CD8-positive, alpha-beta memory T cell (primary cell): ENCODE measurements around the gene GJC1. TPM values are rescaled to one million over a fixed set of nuclear protein-coding genes. Genes with fewer than 3 reads are reported as not detected.
A peak's percentile ranks its signal among the peaks of the same experiment; 100 is the strongest.

ENCODE experiments used
- CTCF ChIA-PET: fragments of 350-600 bp; sonication (Branson Sonifier 250); formaldehyde crosslinking; loops from one replicate; lab custom pipeline; 2021; ENCODE audit warnings: antibody characterized with exemption; lab: Charles Lee
- POLR2A ChIA-PET: fragments of 350-600 bp; sonication (Branson Sonifier 250); formaldehyde crosslinking; loops from one replicate; lab custom pipeline; 2021; ENCODE audit warnings: antibody characterized with exemption; lab: Charles Lee
- DNase-seq, 5 donors: peaks; one replicate each; pipeline versions ENCODE4 v3.0.0 to v3.0.0-alpha.2; 2020 to 2022; ENCODE audit warnings: mixed read lengths in 1 of 5
- H3K27ac ChIP-seq: one replicate; pipeline ENCODE4 v1.7.0; 2013; ENCODE audit warnings: low read depth, mild to moderate bottlenecking, low read length, moderate library complexity
- H3K27me3 ChIP-seq: 2 replicates; pipeline ENCODE4 v1.7.0; 2013; ENCODE audit warnings: low read length, mild to moderate bottlenecking; ENCODE audit not compliant: insufficient read depth, poor library complexity, severe bottlenecking
- H3K36me3 ChIP-seq: 2 replicates; pipeline ENCODE4 v1.7.0; 2013; ENCODE audit warnings: mild to moderate bottlenecking, low read length, moderate library complexity; ENCODE audit not compliant: insufficient read depth
- H3K4me1 ChIP-seq: 2 replicates; pipeline ENCODE4 v1.7.0; 2013; ENCODE audit warnings: mild to moderate bottlenecking, low read length, moderate library complexity; ENCODE audit not compliant: insufficient read depth
- H3K4me3 ChIP-seq: 2 replicates; pipeline ENCODE4 v1.7.0; 2013; ENCODE audit warnings: mild to moderate bottlenecking, low read length
- H3K9me3 ChIP-seq: 2 replicates; pipeline ENCODE4 v1.7.0; 2013; ENCODE audit warnings: mild to moderate bottlenecking, low read length
- H3K27ac Mint-ChIP-seq, 8 donors: one replicate each; pipeline ENCODE4 v1.8.0; 2020 to 2021; ENCODE audit warnings: mixed read lengths in 8 of 8, mild to moderate bottlenecking in 6 of 8, inconsistent platforms in 3 of 8, moderate library complexity in 3 of 8
- H3K27me3 Mint-ChIP-seq, 2 donors: one replicate each; pipeline ENCODE4 v1.8.0; 2020 to 2021; ENCODE audit warnings: mixed read lengths in 2 of 2, mild to moderate bottlenecking in 1 of 2, moderate library complexity in 1 of 2
- H3K36me3 Mint-ChIP-seq, 3 donors: one replicate each; pipeline ENCODE4 v1.8.0; 2020 to 2021; ENCODE audit warnings: mixed read lengths in 3 of 3, inconsistent platforms in 1 of 3, mild to moderate bottlenecking in 1 of 3
- H3K4me1 Mint-ChIP-seq, 3 donors: one replicate each; pipeline ENCODE4 v1.8.0; 2020 to 2021; ENCODE audit warnings: mixed read lengths in 3 of 3, inconsistent platforms in 1 of 3, mild to moderate bottlenecking in 1 of 3
- H3K4me3 Mint-ChIP-seq, 7 donors: one replicate each; pipeline ENCODE4 v1.8.0; 2020 to 2021; ENCODE audit warnings: mixed read lengths in 7 of 7, mild to moderate bottlenecking in 6 of 7, moderate library complexity in 4 of 7, inconsistent platforms in 2 of 7
- H3K9me3 Mint-ChIP-seq, 5 donors: one replicate each; pipeline ENCODE4 v1.8.0; 2020 to 2022; ENCODE audit warnings: mixed read lengths in 5 of 5, mild to moderate bottlenecking in 3 of 5, moderate library complexity in 2 of 5, inconsistent platforms in 1 of 5
- polyA plus RNA-seq: library from polyadenylated mRNA; unstranded; fragments of 300-500 nt; fragmentation: Illumina TruSeq; gene quantifications from one replicate; pipeline ENCODE4 v1.2.3, GENCODE V29; 2021
- total RNA-seq, 2 experiments: library from RNA; stranded (reverse); gene quantifications; one replicate each; pipeline ENCODE4 v1.2.3, GENCODE V29; 2021

GJC1 gene
- total and polyA plus RNA-seq, 3 experiments from 2014 or later = 9.4 to 10.2 TPM; not detected in 1

- Mint-ChIP-seq H3K9me3 (no peaks in the 10 kb centered on the region), H3K27me3 (no peaks in the 10 kb centered on the region), H3K4me1 (no peaks in the 10 kb centered on the region), H3K4me3 (peak overlapping the region in 1 of 7 donors; percentile 23), H3K36me3 (peaks cover 0 to 88% (median 35%) of the 10 kb centered on the region in 3 donors), H3K27ac (no peak overlapping the region)
- peaks cover 65% of the 10 kb centered on the region for H3K36me3 ChIP-seq
- no peaks in the 10 kb centered on the region for H3K4me1 ChIP-seq
- H3K27me3 ChIP-seq = no peaks in the 10 kb centered on the region
- no peaks in the 10 kb centered on the region for H3K9me3 ChIP-seq
- no peak for DNase-seq
- H3K27ac ChIP-seq = no peak overlapping the region
- POLR2A ChIA-PET = no interaction called here
- CTCF ChIA-PET = interaction anchor here (0.5 to 1.3 kb wide), 3 partner anchors 10 to 343 kb away, joined by 3 to 6 read pairs (median 4); no protein-coding TSS in a partner anchor
- H3K4me3 ChIP-seq = no peak overlapping the region
Observed at GRCh38 chr17:44854192-44854591, 24.1 kb upstream of the GJC1 start.

DNA sequence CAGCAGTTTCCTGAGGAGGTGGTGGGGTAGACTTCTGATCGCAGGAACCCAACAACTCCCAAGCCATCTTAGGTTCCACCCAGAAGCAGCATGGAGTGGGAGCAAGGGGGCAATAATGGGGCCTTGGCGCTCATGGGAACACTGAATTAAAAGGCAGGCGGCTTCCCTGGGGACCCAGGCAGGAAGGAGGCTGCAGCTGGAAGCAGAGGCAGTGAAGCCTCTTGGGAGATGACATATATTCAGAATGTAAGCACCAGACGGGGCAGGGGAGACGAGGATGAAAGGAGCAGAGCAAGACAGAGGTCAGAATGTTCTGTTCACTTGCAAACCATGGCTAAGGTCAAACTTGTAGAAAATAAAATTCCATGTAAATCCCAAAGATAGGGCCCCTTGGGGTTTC, 20.5 kb upstream of the GJC1 start:
- H3K36me3 ChIP-seq = peaks cover 36% of the 10 kb centered on the region
- H3K4me3 ChIP-seq = no peak overlapping the region
- Mint-ChIP-seq H3K9me3 (no peaks in the 10 kb centered on the region), H3K4me3 (no peak overlapping the region), H3K27me3 (no peaks in the 10 kb centered on the region), H3K4me1 (no peaks in the 10 kb centered on the region), H3K36me3 (peaks cover 0 to 57% (median 26%) of the 10 kb centered on the region in 3 donors), H3K27ac (peak overlapping the region in 2 of 8 donors; percentile 19 to 29)
- H3K4me1 ChIP-seq = no peaks in the 10 kb centered on the region
- CTCF ChIA-PET = interaction anchor here (0.8 kb wide), 1 partner anchor 79 kb away, joined by 3 read pairs; no protein-coding TSS in a partner anchor
- no peaks in the 10 kb centered on the region for H3K27me3 ChIP-seq
- POLR2A ChIA-PET = no interaction called here
- no peaks in the 10 kb centered on the region for H3K9me3 ChIP-seq
- no peak overlapping the region for H3K27ac ChIP-seq
- no peak for DNase-seq

GRCh38 chr17:44850025-44850424, 19.9 kb upstream of the GJC1 start:
- Mint-ChIP-seq H3K9me3 (no peaks in the 10 kb centered on the region), H3K27me3 (no peaks in the 10 kb centered on the region), H3K36me3 (peaks cover 0 to 51% (median 26%) of the 10 kb centered on the region in 3 donors), H3K27ac (peak overlapping the region in 4 of 8 donors; percentile 5 to 47 (median 20)), H3K4me1 (no peaks in the 10 kb centered on the region), H3K4me3 (no peak overlapping the region)
- Histone ChIP-seq H3K4me3 (no peak overlapping the region), H3K27ac (no peak overlapping the region), H3K4me1 (no peaks in the 10 kb centered on the region), H3K27me3 (no peaks in the 10 kb centered on the region), H3K9me3 (no peaks in the 10 kb centered on the region), H3K36me3 (peaks cover 33% of the 10 kb centered on the region)
- POLR2A ChIA-PET = no interaction called here
- DNase-seq = no peak
- CTCF ChIA-PET = no interaction called here

- Histone ChIP-seq H3K27ac (no peak overlapping the region), H3K36me3 (peaks cover 24% of the 10 kb centered on the region), H3K4me1 (no peaks in the 10 kb centered on the region), H3K4me3 (no peak overlapping the region), H3K9me3 (no peaks in the 10 kb centered on the region), H3K27me3 (no peaks in the 10 kb centered on the region)
- H3K36me3 Mint-ChIP-seq = peaks cover 0 to 41% (median 17%) of the 10 kb centered on the region in 3 donors
- H3K4me3 Mint-ChIP-seq = no peak overlapping the region
- CTCF ChIA-PET = no interaction called here
- no peak for DNase-seq
- H3K4me1 Mint-ChIP-seq = no peaks in the 10 kb centered on the region
- POLR2A ChIA-PET = no interaction called here
- peak overlapping the region in 1 of 8 donors; percentile 48 for H3K27ac Mint-ChIP-seq
- no peaks in the 10 kb centered on the region for H3K9me3 Mint-ChIP-seq
- H3K27me3 Mint-ChIP-seq = no peaks in the 10 kb centered on the region
Observed at GRCh38 chr17:44848961-44849489, 18.9 kb upstream of the GJC1 start.

GRCh38 chr17:44848257-44848795, 18.2 kb upstream of the GJC1 start:
- Mint-ChIP-seq H3K9me3 (no peaks in the 10 kb centered on the region), H3K4me1 (no peaks in the 10 kb centered on the region), H3K36me3 (peaks cover 0 to 34% (median 14%) of the 10 kb centered on the region in 3 donors), H3K27me3 (no peaks in the 10 kb centered on the region), H3K4me3 (no peak overlapping the region), H3K27ac (peak overlapping the region in 3 of 8 donors; percentile 34 to 89 (median 38))
- CTCF ChIA-PET = no interaction called here
- no peaks in the 10 kb centered on the region for H3K27me3 ChIP-seq
- H3K27ac ChIP-seq = no peak overlapping the region
- no peak for DNase-seq
- POLR2A ChIA-PET = no interaction called here
- H3K9me3 ChIP-seq = no peaks in the 10 kb centered on the region
- no peaks in the 10 kb centered on the region for H3K4me1 ChIP-seq
- no peak overlapping the region for H3K4me3 ChIP-seq
- peaks cover 17% of the 10 kb centered on the region for H3K36me3 ChIP-seq

DNA sequence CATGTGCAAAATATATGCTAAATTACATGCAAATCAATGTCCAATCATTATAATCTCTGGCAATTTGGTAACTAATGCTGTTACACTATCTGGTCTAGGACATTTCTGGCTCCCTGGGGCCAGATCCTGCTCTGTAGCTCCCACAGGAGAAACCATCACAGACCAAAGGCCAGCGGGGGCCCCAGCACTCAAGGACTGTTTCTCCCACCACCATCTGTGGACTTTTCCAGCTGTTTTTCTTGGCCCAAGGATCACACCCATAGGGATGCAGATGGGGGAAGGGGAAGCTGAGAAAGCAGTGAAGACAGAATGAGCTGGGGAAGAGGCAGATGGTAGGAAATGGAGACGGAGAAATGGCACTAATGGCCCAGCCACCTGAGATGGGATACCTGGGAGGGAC, 17.5 kb upstream of the GJC1 start, which contains the start of gene HIGD1B:
Gene HIGD1B (plus strand): TSS at position 298 of the 400 bp plus-strand sequence. CDS start 270 bp downstream, outside the sequence.
- DNase-seq = no peak
- Histone ChIP-seq H3K27ac (no peak within 1 kb of the TSS), H3K36me3 (peaks cover 12% of the 10 kb centered on the region), H3K4me3 (no peak within 1 kb of the TSS), H3K27me3 (no peaks in the 10 kb centered on the region), H3K4me1 (no peaks in the 10 kb centered on the region), H3K9me3 (no peaks in the 10 kb centered on the region)
- H3K4me3 Mint-ChIP-seq = no peak within 1 kb of the TSS
- CTCF ChIA-PET = no interaction called here
- peaks cover 0 to 27% (median 13%) of the 10 kb centered on the region in 3 donors for H3K36me3 Mint-ChIP-seq
- H3K4me1 Mint-ChIP-seq = no peaks in the 10 kb centered on the region
- peaks cover 0 to 1% of the 10 kb centered on the region in 2 donors for H3K27me3 Mint-ChIP-seq
- POLR2A ChIA-PET = no interaction called here
- H3K9me3 Mint-ChIP-seq = no peaks in the 10 kb centered on the region
- peak within 1 kb of the TSS in 4 of 8 donors; percentile 34 to 89 (median 42) for H3K27ac Mint-ChIP-seq

- ChIA-PET CTCF (interaction anchor here (0.7 kb wide), 1 partner anchor 72 kb away, joined by 3 read pairs; no protein-coding TSS in a partner anchor), POLR2A (no interaction called here)
- no peak for DNase-seq
- peaks cover 0 to 15% (median 7%) of the 10 kb centered on the region in 3 donors for H3K36me3 Mint-ChIP-seq
- H3K4me3 Mint-ChIP-seq = no peak overlapping the region
- Histone ChIP-seq H3K4me1 (no peaks in the 10 kb centered on the region), H3K4me3 (no peak overlapping the region), H3K36me3 (peaks cover 3% of the 10 kb centered on the region), H3K27ac (no peak overlapping the region), H3K9me3 (no peaks in the 10 kb centered on the region), H3K27me3 (no peaks in the 10 kb centered on the region)
- H3K27ac Mint-ChIP-seq = peak overlapping the region in 1 of 8 donors; percentile 11
- peaks cover 0 to 1% of the 10 kb centered on the region in 2 donors for H3K27me3 Mint-ChIP-seq
- no peaks in the 10 kb centered on the region for H3K4me1 Mint-ChIP-seq
- no peaks in the 10 kb centered on the region for H3K9me3 Mint-ChIP-seq
Observed at GRCh38 chr17:44846206-44846605, 16.1 kb upstream of the GJC1 start.

DNA sequence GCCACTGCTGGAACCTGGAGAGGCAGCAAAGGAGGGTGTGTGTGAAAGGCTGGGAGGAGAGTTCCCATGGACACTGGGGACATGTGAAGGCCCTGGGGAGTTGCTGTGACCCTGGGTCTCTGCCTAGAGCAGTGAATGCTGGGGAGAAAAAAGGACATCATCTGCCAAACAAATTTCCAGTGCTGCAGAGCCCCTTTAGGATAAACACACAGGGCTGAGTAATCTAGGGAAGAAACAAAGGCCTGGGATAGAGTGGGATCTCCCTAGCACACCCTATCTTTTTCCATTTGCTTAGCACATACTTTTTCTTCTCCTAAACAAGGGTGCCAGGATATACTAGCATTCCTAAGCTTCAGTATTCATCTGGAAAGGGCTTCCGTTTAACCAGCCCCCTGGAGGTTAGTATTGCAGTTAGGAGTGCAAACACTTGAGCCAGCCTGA, 14.3 kb upstream of the GJC1 start:
- Histone ChIP-seq H3K36me3 (no peaks in the 10 kb centered on the region), H3K4me3 (no peak overlapping the region), H3K27ac (no peak overlapping the region), H3K4me1 (no peaks in the 10 kb centered on the region), H3K27me3 (no peaks in the 10 kb centered on the region), H3K9me3 (no peaks in the 10 kb centered on the region)
- Mint-ChIP-seq H3K27me3 (peaks cover 0 to 1% of the 10 kb centered on the region in 2 donors), H3K4me1 (no peaks in the 10 kb centered on the region), H3K36me3 (no peaks in the 10 kb centered on the region), H3K9me3 (no peaks in the 10 kb centered on the region), H3K4me3 (no peak overlapping the region), H3K27ac (no peak overlapping the region)
- ChIA-PET POLR2A (no interaction called here), CTCF (no interaction called here)
- no peak for DNase-seq
